GM23248 (cell line): ENCODE results near the gene PTPRT.

Experiments
- EZH2 ChIP-seq: fragments of 200-600 bp; sonication (generic); IDR thresholded peaks from 2 replicates; pipeline ENCODE4 v1.6.1; 2018; ENCODE audit warnings: antibody characterized with exemption, mild to moderate bottlenecking; ENCODE audit not compliant: insufficient read depth, poor library complexity, severe bottlenecking
- EZH2phosphoT487 ChIP-seq: fragments of 200-600 bp; sonication (generic); IDR thresholded peaks from 2 replicates; pipeline ENCODE4 v1.6.1; 2018; ENCODE audit warnings: antibody characterized with exemption, moderate library complexity, mild to moderate bottlenecking, low read depth; ENCODE audit not compliant: insufficient read depth

- TF ChIP-seq EZH2 (no peak), EZH2phosphoT487 (no peak)
Measured at GRCh38 chr20:42043921-42044320, 1145.8 kb downstream of the PTPRT start.
